Brain pericyte (primary cell): ENCODE results near the gene DGCR8.

Experiments
- DNase-seq: peaks from one replicate; pipeline ENCODE4 v3.0.0-alpha.2; 2012; ENCODE audit warnings: low read depth, low spot score

DGCR8 gene

GRCh38 chr22:20079745-20080444 lies at the start of gene DGCR8:
DGCR8 (plus strand) TSS chr22:20080241; CDS start chr22:20085964, 5,723 bp downstream.
- DNase-seq: peak; percentile 73

- DNase-seq: no peak
Observed at GRCh38 chr22:20031732-20032406, 48.2 kb upstream of the DGCR8 start.

GRCh38 chr22:20032407-20032991 lies 47.5 kb upstream of the DGCR8 start:
- DNase-seq: no peak

GRCh38 chr22:20033045-20033706 lies 46.9 kb upstream of the DGCR8 start:
- no peak for DNase-seq

GRCh38 chr22:20034143-20034542 lies 45.9 kb upstream of the DGCR8 start:
- DNase-seq: no peak

- no peak for DNase-seq
Observed at GRCh38 chr22:20035375-20036083, 44.5 kb upstream of the DGCR8 start.

GRCh38 chr22:20036084-20036482 lies 44.0 kb upstream of the DGCR8 start:
- no peak for DNase-seq

GRCh38 chr22:20036535-20037392 lies 43.3 kb upstream of the DGCR8 start:
- no peak for DNase-seq

- no peak for DNase-seq
Observed at GRCh38 chr22:20037419-20037818, 42.6 kb upstream of the DGCR8 start.

- no peak for DNase-seq
Observed at GRCh38 chr22:20038574-20038973, 41.5 kb upstream of the DGCR8 start.

- DNase-seq: no peak
Observed at GRCh38 chr22:20039683-20040325, 40.2 kb upstream of the DGCR8 start.

- no peak for DNase-seq
Observed at GRCh38 chr22:20040327-20041200, 39.5 kb upstream of the DGCR8 start.

- no peak for DNase-seq
Observed at GRCh38 chr22:20043057-20043996, 36.7 kb upstream of the DGCR8 start.

- DNase-seq: no peak
Observed at GRCh38 chr22:20043997-20044342, 36.1 kb upstream of the DGCR8 start.

- DNase-seq: no peak
Observed at GRCh38 chr22:20044495-20045151, 35.4 kb upstream of the DGCR8 start.

- no peak for DNase-seq
Observed at GRCh38 chr22:20046730-20047129, 33.3 kb upstream of the DGCR8 start.

- DNase-seq: no peak
Observed at GRCh38 chr22:20051927-20052308, 28.1 kb upstream of the DGCR8 start.
